Endothelial cell of umbilical vein (primary cell): ENCODE results near the gene KRTAP10-6. TPM values are rescaled to one million over a fixed set of nuclear protein-coding genes. Genes with fewer than 3 reads are reported as not detected.

Experiments
- BruUV-seq: library from RNA; stranded (reverse); fragments of 400-500 nt; replicated peaks from 2 replicates; lab custom pipeline; 2021; lab: Mats Ljungman, UMichigan
- CTCF ChIA-PET: fragments of 300-600, 350-600 bp; sonication (Branson Sonifier 250); formaldehyde crosslinking; loops from one replicate; lab custom pipeline; 2021; ENCODE audit warnings: antibody characterized with exemption, inconsistent platforms; lab: Charles Lee
- POLR2A ChIA-PET: fragments of 300-600, 350-600 bp; sonication (Branson Sonifier 250); formaldehyde crosslinking; loops from one replicate; lab custom pipeline; 2021; ENCODE audit warnings: antibody characterized with exemption, inconsistent platforms; lab: Charles Lee
- DNase-seq: peaks from one replicate; pipeline ENCODE4 v3.0.0-alpha.2; 2011; ENCODE audit warnings: low read depth, low spot score
- FAIRE-seq: peaks from 2 replicates; lab custom pipeline; 2011; peaks lifted over from hg19 to GRCh38; lab: Jason Lieb, UNC
- H2AFZ ChIP-seq: 2 replicates; pipeline ENCODE4 v1.6.0; 2012; ENCODE audit warnings: low read depth, low read length, control low read depth, inconsistent platforms
- H3K27ac ChIP-seq: 2 replicates; pipeline ENCODE4 v1.5.1; 2011; ENCODE audit warnings: low read depth, mild to moderate bottlenecking, control low read depth, low read length, moderate library complexity; ENCODE audit not compliant: insufficient read depth
- H3K27me3 ChIP-seq, 2 experiments: 2 replicates each; pipeline versions ENCODE4 v1.6.0 to v1.6.1; 2011; ENCODE audit warnings: low read length in 2 of 2, mixed read lengths in 1 of 2; ENCODE audit not compliant: control insufficient read depth in 2 of 2, insufficient read depth in 2 of 2
- H3K36me3 ChIP-seq, 2 experiments: 2 replicates in 1 of 2; 3 replicates in 1 of 2; pipeline ENCODE4 v1.5.1; 2011; ENCODE audit warnings: low read length in 2 of 2, mild to moderate bottlenecking in 1 of 2, moderate library complexity in 1 of 2; ENCODE audit not compliant: control insufficient read depth in 2 of 2, insufficient read depth in 2 of 2; ENCODE audit errors: extremely low read depth in 1 of 2
- H3K4me1 ChIP-seq: 3 replicates; pipeline ENCODE4 v1.5.1; 2011; ENCODE audit warnings: mild to moderate bottlenecking, low read length; ENCODE audit not compliant: control insufficient read depth, insufficient read depth; ENCODE audit errors: extremely low read depth
- H3K4me2 ChIP-seq: 2 replicates; pipeline ENCODE4 v1.6.1; 2011; ENCODE audit warnings: low read length, control low read depth, mixed read lengths; ENCODE audit not compliant: insufficient read depth
- H3K4me3 ChIP-seq, 3 experiments: fragments of 200-600 bp in 1 of 3; sonication (generic), shearing (Covaris generic) in 1 of 3; replicated peaks in 1 of 3; 2 replicates each; pipeline ENCODE4 v1.5.1; 2011 to 2016; ENCODE audit warnings: control low read depth in 3 of 3, low read length in 3 of 3, mild to moderate bottlenecking in 2 of 3, inconsistent platforms in 1 of 3, low read depth in 1 of 3, moderate library complexity in 1 of 3; ENCODE audit not compliant: insufficient read depth in 1 of 3
- H3K79me2 ChIP-seq: 2 replicates; pipeline ENCODE4 v1.6.0; 2012; ENCODE audit warnings: low read length, inconsistent platforms; ENCODE audit not compliant: control insufficient read depth, insufficient read depth
- H3K9ac ChIP-seq: replicated peaks from 2 replicates; pipeline ENCODE3; 2011; ENCODE audit warnings: low read length, control low read depth; ENCODE audit not compliant: insufficient read depth; ENCODE audit errors: extremely low read depth
- H3K9me1 ChIP-seq: replicated peaks from 3 replicates; pipeline ENCODE4 v1.6.0; 2011; ENCODE audit warnings: mild to moderate bottlenecking, low read length; ENCODE audit not compliant: control insufficient read depth, insufficient read depth; ENCODE audit errors: extremely low read depth
- H3K9me3 ChIP-seq: replicated peaks from 2 replicates; pipeline ENCODE4 v1.5.1; 2012; ENCODE audit warnings: low read length, inconsistent platforms; ENCODE audit not compliant: control insufficient read depth, insufficient read depth
- H4K20me1 ChIP-seq: replicated peaks from 2 replicates; pipeline ENCODE3; 2011; ENCODE audit warnings: mild to moderate bottlenecking, low read length; ENCODE audit not compliant: control insufficient read depth, insufficient read depth; ENCODE audit errors: extremely low read depth
- CTCF ChIP-seq, 2 donors: IDR thresholded peaks; 1 replicate in 1 of 2; 2 replicates in 1 of 2; pipeline ENCODE4 v1.5.1; 2011; ENCODE audit warnings: low read length in 2 of 2, mild to moderate bottlenecking in 2 of 2, moderate library complexity in 2 of 2, control low read depth in 1 of 2, inconsistent platforms in 1 of 2, low read depth in 1 of 2; ENCODE audit not compliant: insufficient read depth in 1 of 2; ENCODE audit errors: extremely low read depth in 1 of 2
- EZH2 ChIP-seq: IDR thresholded peaks from 2 replicates; pipeline ENCODE4 v1.6.1; 2012; ENCODE audit warnings: borderline replicate concordance, low read depth, mild to moderate bottlenecking, moderate library complexity, low read length, inconsistent platforms; ENCODE audit not compliant: severe bottlenecking
- FOS ChIP-seq: IDR thresholded peaks from 2 replicates; pipeline ENCODE4 v1.6.1; 2011; ENCODE audit warnings: mild to moderate bottlenecking, low read length, moderate library complexity, borderline replicate concordance; ENCODE audit not compliant: insufficient read depth
- GATA2 ChIP-seq: IDR thresholded peaks from 2 replicates; pipeline ENCODE4 v1.7.0; 2011; ENCODE audit warnings: low read depth, mild to moderate bottlenecking, moderate library complexity, mixed read lengths, low read length; ENCODE audit not compliant: insufficient read length, insufficient read depth
- JUN ChIP-seq: IDR thresholded peaks from 2 replicates; pipeline ENCODE4 v1.6.1; 2011; ENCODE audit warnings: borderline replicate concordance, low read depth; ENCODE audit not compliant: insufficient read length, insufficient read depth
- MAX ChIP-seq: IDR thresholded peaks from 2 replicates; pipeline ENCODE4 v1.6.1; 2011; ENCODE audit not compliant: insufficient read depth, insufficient read length
- MYC ChIP-seq: IDR thresholded peaks from one replicate; pipeline ENCODE4 v1.6.1; 2011; ENCODE audit warnings: mild to moderate bottlenecking, low read depth, low read length
- POLR2A ChIP-seq: IDR thresholded peaks from 2 replicates; pipeline ENCODE4 v1.6.1; 2012; ENCODE audit warnings: low read depth, mild to moderate bottlenecking, control low read depth, low read length
- POLR2AphosphoS5 ChIP-seq: IDR thresholded peaks from 2 replicates; pipeline ENCODE4 v1.6.1; 2012; ENCODE audit warnings: low read depth, mild to moderate bottlenecking, control low read depth, low read length, moderate library complexity; ENCODE audit not compliant: insufficient read depth
- dilution Hi-C: fragments of 300-500 bp; cut with MboI; formaldehyde crosslinking; loops from one replicate; pipeline ENCODE4 v1.15.0; 2019; ENCODE audit warnings: low sequenced_read_pairs; ENCODE audit not compliant: extremely low pct_ligation_motif_present
- intact Hi-C: fragments of 100-400 bp; cut with micrococcal nuclease; formaldehyde crosslinking; loops from one replicate; pipeline ENCODE4 v1.10.0; 2022
- polyA plus RNA-seq, 4 experiments: library from polyadenylated mRNA; depleted of rRNA in 3 of 4; stranded (reverse) in 3 of 4; unstranded in 1 of 4; fragments of >200 nt; gene quantifications; 2 replicates each; pipeline versions ENCODE4 v1.2.1 to v1.2.3, GENCODE V29; 2011 to 2012; ENCODE audit warnings: missing spikeins in 1 of 4
- total RNA-seq: library from RNA; stranded (reverse); gene quantifications from 2 replicates; pipeline ENCODE4 v1.2.3, GENCODE V29; 2021

The KRTAP10-6 gene
- total and polyA plus RNA-seq, 2 donors (not counting 3 experiments of a cell fraction or from before 2014, with no cell fraction given): not detected

GRCh38 chr21:44589094-44589493 is 3.2 kb downstream of the KRTAP10-6 start:
- intact Hi-C loops (no loop called here), dilution Hi-C loops (no loop called here)
- Histone ChIP-seq H3K27me3 (peaks cover 3 to 6% of the 10 kb centered on the region in 2 experiments), H3K4me1 (no peaks in the 10 kb centered on the region), H3K9me1 (no peaks in the 10 kb centered on the region), H3K4me2 (no peak overlapping the region), H4K20me1 (no peaks in the 10 kb centered on the region), H2AFZ (no peak overlapping the region), H3K9me3 (no peaks in the 10 kb centered on the region), H3K36me3 (no peaks in the 10 kb centered on the region), H3K27ac (no peak overlapping the region), H3K9ac (no peak overlapping the region), H3K79me2 (no peaks in the 10 kb centered on the region), H3K4me3 (no peak overlapping the region)
- ChIA-PET CTCF (no interaction called here), POLR2A (no interaction called here)
- TF ChIP-seq EZH2 (no peak), JUN (no peak), POLR2AphosphoS5 (no peak), POLR2A (no peak), GATA2 (no peak), MYC (no peak), CTCF (IDR thresholded peaks at IDR 0.05; ENCODE audit: extremely low read depth in 1 of 2, insufficient read depth in 1 of 2, low read depth in 1 of 2, low read length in 2 of 2) (no peak), MAX (no peak), FOS (no peak)
- DNase-seq (no peak), FAIRE-seq (no peak)
- BruUV-seq: no TSS peak
